Stimulated activated CD4-positive, alpha-beta T cell treated with anti-CD3 and anti-CD28 coated beads, Interleukin-15, amount 100 ng/mL, for 48 hours (primary cell): ENCODE measurements around the gene ST3GAL4.

Source experiments
- DNase-seq, 2 donors: peaks; one replicate each; pipeline ENCODE4 v3.0.0-alpha.2; 2020; ENCODE audit warnings: low read depth in 2 of 2

Gene ST3GAL4

DNA sequence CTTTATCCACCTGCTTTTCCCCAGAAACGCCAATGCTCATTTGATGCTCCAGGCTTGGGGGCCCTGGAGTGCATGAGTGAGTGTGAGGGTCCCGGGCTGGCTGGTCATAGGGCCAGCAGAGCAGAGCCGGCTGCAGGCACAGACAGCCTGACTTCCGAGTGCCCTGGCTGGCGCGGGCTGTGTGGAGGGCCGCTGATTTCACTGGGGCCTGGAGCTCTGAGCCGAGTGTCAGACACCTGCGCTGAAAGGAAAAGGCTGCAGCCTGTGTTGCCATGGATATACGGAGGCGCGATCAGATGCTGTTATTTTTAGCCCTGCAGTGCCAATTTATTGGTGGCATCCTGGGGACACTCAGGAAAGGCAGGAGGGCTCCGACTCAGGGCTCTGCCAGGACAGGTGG, 87.6 kb downstream of the ST3GAL4 start:
- DNase-seq: no peak

DNA sequence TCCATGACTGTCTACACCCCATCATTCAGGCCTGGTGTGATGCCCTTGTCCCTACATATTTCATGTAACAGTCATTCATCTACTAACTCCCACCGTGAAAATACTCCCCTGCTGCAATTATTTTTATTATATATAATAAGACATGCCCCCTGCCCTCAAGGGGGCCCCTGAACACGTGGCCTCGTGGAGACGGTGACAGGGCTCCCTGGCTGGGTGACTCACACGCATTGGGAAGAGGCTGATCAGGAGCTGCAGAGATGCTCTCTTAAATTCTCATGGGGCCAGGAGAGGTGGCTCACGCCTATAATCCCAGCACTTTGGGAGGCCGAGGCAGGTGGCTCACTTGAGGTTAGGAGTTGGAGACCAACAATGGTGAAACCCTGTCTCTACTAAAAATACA, 88.6 kb downstream of the ST3GAL4 start:
- DNase-seq: no peak

DNA sequence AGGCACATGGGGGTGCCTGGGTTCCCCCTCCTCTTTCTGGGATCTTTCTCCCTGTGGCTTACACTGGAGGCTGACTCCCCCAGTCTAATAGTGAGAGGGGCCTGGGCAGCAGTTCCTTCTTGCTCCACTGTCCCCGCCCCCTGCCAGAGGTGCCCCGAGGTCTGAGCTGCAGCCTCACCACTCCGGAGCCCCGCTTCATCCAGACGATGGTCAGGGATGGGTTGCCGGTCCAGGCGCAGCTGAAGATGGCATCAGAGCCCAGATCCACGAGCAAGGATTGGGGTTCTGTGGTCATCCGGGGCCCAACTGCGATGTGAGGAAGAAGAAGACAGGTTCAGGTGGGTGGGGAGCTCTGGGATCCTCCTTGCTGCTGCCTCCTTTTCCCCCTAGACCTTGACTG, 91.1 kb downstream of the ST3GAL4 start:
- no peak for DNase-seq

DNA sequence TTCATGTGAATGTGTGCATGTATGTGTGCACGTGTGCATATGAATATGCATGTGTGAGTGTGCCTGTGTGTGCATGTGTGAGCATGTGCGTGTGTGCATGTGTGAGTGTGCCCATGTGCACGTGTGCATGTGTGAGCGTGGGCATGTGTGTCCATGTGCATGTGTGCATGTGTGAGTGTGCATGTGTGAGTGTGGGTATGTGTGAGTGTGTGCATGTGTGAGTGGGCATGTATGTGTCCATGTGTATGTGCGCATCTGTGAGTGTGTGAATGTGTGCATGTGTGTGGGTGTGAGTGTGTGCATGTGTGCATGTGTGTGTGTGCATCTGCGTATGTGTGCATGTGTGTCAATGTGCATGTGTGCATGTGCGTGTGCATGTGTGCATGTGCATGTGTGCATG, 94.7 kb downstream of the ST3GAL4 start:
- no peak for DNase-seq

- no peak for DNase-seq
Measured at GRCh38 chr11:126450806-126451205, 95.3 kb downstream of the ST3GAL4 start.

DNA sequence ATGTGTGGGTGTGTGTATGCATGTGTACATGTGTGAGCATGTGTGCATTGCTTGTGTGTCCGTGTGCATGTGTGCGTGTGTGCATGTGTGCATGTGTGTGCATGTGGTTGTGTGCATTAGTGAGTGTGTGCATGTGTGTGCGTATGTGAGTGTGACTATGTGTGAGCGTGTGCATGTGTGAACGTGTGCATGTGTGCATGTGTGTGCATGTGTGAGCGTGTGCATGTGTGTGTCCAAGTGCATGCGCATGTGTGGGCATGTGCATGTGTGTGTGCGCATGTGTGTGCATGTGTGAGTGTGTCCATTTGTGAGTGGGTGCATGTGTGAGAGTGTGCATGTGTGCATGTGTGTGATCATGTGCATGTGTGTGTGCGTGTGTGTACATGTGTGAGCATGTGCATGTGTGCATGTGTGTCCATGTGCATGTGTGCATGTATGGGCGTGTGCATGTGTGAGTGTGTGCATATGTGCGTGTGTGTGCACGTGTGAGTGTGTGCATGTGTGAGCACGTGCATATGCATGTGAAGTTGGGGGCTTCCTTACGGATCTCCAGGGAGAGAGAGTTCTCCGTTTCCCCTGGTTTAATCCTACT, 95.8 kb downstream of the ST3GAL4 start:
- no peak for DNase-seq

DNA sequence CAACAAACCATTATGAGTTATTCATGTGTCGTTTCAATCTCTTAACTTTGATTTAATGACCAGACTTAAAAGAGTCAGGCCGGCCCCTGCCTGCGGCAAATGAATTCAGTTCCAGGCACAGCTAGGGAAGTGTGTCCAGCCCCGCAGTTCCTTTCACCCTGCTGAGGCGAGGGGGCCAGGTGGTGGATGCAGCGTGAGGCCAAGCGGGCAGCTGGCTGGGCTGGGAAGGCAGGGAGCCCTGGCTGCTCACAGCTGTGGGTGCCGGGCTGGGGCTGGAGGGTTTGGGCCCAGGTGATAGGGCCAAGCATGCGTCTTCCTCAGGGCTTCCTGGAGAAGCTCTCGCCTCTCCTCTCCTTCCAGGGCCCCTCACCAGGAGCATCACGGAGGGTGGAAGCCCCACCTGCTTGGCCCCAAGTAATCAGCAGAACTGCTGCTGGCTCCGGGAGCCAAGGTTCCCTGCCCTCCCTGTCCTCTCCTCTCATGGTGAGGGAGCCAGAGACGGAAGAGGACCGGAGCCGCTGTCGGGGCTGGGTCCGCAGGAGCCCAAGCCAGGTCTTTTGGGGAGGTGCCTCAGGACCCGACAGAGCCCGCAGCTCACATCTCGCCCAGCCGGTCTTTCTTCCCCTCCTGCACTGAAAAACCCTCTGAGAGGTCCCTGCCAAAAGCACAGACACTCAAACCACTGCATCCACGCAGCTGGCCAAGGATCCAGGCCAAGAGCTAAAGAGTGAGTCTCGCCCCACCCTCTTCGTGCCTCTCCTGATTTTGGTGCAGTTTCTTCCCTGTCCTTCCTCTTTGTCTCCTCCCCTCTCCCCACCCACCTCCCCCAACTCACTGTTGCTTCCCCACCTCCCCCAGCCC, 97.0 kb downstream of the ST3GAL4 start:
- no peak for DNase-seq

DNA sequence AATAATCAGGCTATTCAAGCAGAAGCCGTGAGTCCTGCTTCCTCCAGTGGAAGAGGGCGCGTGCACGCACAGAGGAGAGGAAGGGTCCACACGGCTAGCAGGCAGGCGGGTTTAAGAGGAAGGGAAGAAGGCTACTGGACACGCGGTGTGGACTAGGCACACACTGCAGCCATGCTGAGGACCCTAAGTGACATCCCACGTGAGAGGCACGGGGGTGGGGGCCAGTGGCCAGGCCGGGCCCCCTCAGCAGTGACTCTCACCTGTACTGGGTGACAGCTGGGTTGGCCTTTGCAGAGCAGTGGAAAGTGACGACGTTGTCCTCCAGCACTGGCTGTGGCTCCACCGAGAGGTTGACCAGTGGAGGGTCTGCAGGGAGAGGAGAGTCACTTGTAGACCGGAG, 100.6 kb downstream of the ST3GAL4 start:
- DNase-seq: no peak

GRCh38 chr11:126456783-126457542, 101.5 kb downstream of the ST3GAL4 start:
- DNase-seq: no peak

DNA sequence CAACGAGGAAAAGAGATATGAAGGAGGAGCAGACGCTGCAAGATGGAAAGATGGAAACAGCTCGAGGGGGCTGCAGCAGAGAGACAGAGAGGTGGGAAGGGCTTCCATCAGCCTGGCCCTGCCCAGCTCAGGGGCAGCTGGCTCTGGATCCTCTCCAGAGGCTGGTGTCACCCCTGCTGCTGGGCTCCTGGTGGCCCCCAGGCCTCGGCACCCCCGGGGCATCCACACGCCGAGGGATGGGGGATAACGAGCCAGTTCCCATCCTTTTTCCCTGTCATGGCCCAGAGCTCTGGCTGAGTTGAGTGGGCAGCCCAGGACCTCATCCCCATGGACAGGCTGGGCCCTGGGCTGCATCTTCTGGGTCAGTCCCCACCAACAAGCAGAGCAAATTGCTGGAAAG, 102.3 kb downstream of the ST3GAL4 start:
- no peak for DNase-seq

DNA sequence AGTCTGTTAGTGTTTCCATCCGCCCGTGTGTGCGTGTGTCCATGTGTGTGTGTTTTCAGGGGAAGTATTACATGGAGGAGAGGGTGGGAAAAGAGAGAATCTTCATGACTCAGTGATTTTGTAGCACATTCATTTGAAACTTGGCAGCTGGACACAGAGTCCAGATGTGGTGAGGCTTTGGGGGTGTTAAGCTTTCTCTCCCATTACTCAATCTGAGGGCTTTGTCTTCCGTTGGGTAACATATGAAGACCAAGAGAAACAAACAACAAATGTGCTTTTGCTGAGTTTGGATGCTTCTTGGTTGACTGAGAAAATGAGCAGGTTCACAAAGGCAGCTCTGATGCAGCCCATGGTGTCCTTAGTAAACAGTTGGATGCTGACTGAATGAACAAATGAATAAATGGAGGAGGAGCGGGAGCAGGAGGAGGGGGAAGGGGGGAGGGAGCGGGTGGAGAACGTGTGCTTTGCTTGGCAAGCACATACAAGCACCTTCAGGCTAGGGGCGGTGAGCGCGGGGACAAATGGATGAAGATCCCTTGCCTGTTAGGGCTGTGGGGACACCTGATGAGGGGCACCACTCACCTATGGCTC, 104.3 kb downstream of the ST3GAL4 start:
- no peak for DNase-seq

DNA sequence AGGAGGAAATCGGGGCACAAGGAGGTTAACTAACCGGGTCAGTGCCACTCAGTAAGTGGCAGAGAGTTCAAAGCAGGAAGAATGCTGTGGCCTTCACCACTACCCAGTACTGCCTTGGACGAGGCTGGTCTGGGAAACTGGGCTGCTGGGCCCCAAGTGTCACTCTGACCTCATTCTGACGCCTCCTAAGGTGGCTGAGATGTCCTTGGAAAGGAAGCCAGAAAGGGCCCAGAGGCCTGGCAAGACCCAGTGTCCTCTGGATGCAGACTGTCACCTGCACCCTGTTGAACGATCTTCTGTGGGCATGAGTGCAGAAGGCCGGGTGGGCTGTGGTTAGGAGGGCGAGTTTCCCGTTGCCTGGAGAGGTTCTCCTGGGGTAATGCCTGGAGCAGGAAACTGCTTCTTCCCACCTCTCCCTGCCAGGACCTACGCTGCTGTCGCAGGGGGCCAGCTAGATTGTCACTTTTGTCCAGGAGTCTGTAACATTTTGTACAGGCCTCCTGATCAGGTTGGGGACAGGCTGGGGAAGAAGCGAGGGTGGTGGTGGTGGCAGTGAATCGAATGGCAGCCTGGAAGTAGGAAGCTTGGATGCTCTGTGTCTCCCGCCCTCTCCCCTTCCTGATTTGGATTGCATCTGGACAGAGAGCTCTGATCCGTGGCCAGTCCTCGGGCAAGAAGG, 105.1 kb downstream of the ST3GAL4 start:
- DNase-seq: no peak

- no peak for DNase-seq
Measured at GRCh38 chr11:126461096-126461440, 105.6 kb downstream of the ST3GAL4 start.

DNA sequence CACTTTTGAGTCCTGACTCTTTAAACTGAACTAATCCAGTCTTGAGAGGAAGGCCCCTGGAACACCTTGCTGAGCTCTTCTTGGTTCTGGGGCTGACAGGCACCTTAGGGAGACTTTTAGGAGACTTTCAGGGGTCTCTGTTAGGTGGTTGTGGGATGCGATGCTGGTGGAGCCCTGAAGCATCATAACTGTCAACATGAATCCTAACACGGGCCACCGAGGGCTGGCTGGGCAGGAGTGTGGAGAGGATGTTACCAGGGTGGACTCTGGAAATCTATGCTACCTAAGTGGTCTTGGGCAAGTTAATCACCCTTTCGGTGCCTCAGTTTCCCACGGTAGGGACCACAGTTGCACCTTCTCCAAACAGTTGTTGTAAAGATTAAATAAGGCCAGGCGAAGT, 106.5 kb downstream of the ST3GAL4 start:
- no peak for DNase-seq

- no peak for DNase-seq
Measured at GRCh38 chr11:126462422-126462821, 106.9 kb downstream of the ST3GAL4 start.
